Upper lobe of left lung (tissue), 6 donors: ENCODE results near the gene PWWP2A. TPM values are rescaled to one million over a fixed set of nuclear protein-coding genes. Genes with fewer than 3 reads are reported as not detected.

Source experiments
- ATAC-seq, 2 donors: fragments of 200-7000 bp; cut with Tn5 transposase; one replicate each; pipeline ENCODE4 v1.9.1; 2022; ENCODE audit warnings: mild to moderate bottlenecking in 2 of 2, moderate library complexity in 2 of 2; ENCODE audit not compliant: low FRiP score in 2 of 2
- DNase-seq, 2 donors: peaks; one replicate each; pipeline ENCODE4 v3.0.0-alpha.2; 2019 to 2020
- H3K27ac ChIP-seq, 4 donors: fragments of 200-600 bp; sonication (generic); one replicate each; pipeline ENCODE4 v1.5.1; 2016 to 2019
- H3K27me3 ChIP-seq, 4 donors: fragments of 200-600 bp; sonication (generic); one replicate each; pipeline ENCODE4 v1.5.1; 2017 to 2019
- H3K36me3 ChIP-seq, 4 donors: fragments of 200-600 bp; sonication (generic); one replicate each; pipeline ENCODE4 v1.5.1; 2016 to 2019
- H3K4me1 ChIP-seq, 4 donors: fragments of 200-600 bp; sonication (generic); one replicate each; pipeline ENCODE4 v1.5.1; 2018 to 2019
- H3K4me3 ChIP-seq, 4 donors: fragments of 200-600 bp; sonication (generic); one replicate each; pipeline ENCODE4 v1.5.1; 2017 to 2019; ENCODE audit warnings: mild to moderate bottlenecking in 2 of 4, moderate library complexity in 1 of 4
- H3K9me3 ChIP-seq, 4 donors: fragments of 200-600 bp; sonication (generic); one replicate each; pipeline ENCODE4 v1.5.1; 2018 to 2019
- EP300 ChIP-seq, 4 donors: sonication (generic); formaldehyde crosslinking; IDR thresholded peaks; one replicate each; pipeline ENCODE4 v1.5.1; 2017; ENCODE audit warnings: antibody characterized with exemption in 4 of 4, control low read depth in 2 of 4
- POLR2A ChIP-seq, 4 donors: fragments of 450-650 bp; IDR thresholded peaks; one replicate each; pipeline ENCODE4 v1.5.1; 2016 to 2017; ENCODE audit warnings: antibody characterized with exemption in 4 of 4, mild to moderate bottlenecking in 2 of 4
- POLR2AphosphoS5 ChIP-seq, 2 donors: sonication (generic); formaldehyde crosslinking; IDR thresholded peaks; one replicate each; pipeline ENCODE4 v1.5.1; 2017; ENCODE audit warnings: antibody characterized with exemption in 2 of 2
- WGBS, 2 donors: methylation state at CpG; one replicate each; pipeline ENCODE4 v1.1.5; 2017 to 2018; 5-methylcytosine and 5-hydroxymethylcytosine counted together
- total RNA-seq, 6 donors: library from RNA; depleted of rRNA in 4 of 6; stranded (reverse); fragments of >200 nt in 4 of 6; gene quantifications; one replicate each; pipeline versions ENCODE4 v1.1.0 to v1.2.1, GENCODE V29; 2016 to 2021
- TF ChIP-seq, protein P1 (sequence below), 6 experiments: fragments of 450-650 bp in 4 of 6; fragments of 200-600 bp in 2 of 6; sonication (generic) in 2 of 6; IDR thresholded peaks; one replicate each; pipeline ENCODE4 v1.5.1; 2016 to 2019; ENCODE audit warnings: antibody characterized with exemption in 6 of 6
- donor health status: DM: no; HTN: no; CAD: no; lungs with moderate emphysema.
- donor health status: DM: no; HTN: yes; CAD: no; lungs with severe emphysema.

The PWWP2A gene
- 10 to 100 TPM; 19.6 to 46.1 (median 33.8) TPM for total RNA-seq

- peak within 1 kb of the TSS; percentile 66 to 99 (median 81) for H3K4me3 ChIP-seq
- H3K27ac ChIP-seq, result peak within 1 kb of the TSS; percentile 89 to 100 (median 96)
- peaks cover 10 to 20% (median 12%) of the 10 kb centered on the region in 4 donors for H3K4me1 ChIP-seq
- ATAC-seq (peak; percentile 97 to 100), DNase-seq (peak; percentile 97 to 98)
- H3K27me3 ChIP-seq, result no peaks in the 10 kb centered on the region
- TF ChIP-seq EP300 (IDR thresholded peaks at IDR 0.05), result no peak
- peak; percentile 29 to 90 (median 80) for TF ChIP-seq POLR2A (IDR thresholded peaks at IDR 0.05)
- peak; percentile 80 to 92 for TF ChIP-seq POLR2AphosphoS5 (IDR thresholded peaks at IDR 0.05)
- TF ChIP-seq, protein P1, sequence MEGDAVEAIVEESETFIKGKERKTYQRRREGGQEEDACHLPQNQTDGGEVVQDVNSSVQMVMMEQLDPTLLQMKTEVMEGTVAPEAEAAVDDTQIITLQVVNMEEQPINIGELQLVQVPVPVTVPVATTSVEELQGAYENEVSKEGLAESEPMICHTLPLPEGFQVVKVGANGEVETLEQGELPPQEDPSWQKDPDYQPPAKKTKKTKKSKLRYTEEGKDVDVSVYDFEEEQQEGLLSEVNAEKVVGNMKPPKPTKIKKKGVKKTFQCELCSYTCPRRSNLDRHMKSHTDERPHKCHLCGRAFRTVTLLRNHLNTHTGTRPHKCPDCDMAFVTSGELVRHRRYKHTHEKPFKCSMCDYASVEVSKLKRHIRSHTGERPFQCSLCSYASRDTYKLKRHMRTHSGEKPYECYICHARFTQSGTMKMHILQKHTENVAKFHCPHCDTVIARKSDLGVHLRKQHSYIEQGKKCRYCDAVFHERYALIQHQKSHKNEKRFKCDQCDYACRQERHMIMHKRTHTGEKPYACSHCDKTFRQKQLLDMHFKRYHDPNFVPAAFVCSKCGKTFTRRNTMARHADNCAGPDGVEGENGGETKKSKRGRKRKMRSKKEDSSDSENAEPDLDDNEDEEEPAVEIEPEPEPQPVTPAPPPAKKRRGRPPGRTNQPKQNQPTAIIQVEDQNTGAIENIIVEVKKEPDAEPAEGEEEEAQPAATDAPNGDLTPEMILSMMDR (IDR thresholded peaks at IDR 0.05), result peak in 3 of 6 experiments; percentile 26 to 58 (median 36)
- 1 to 2% methylated on average over 33 to 39 of the region's 55 CpGs for WGBS, 2 donors
- H3K36me3 ChIP-seq, result peaks cover 0 to 27% (median 10%) of the 10 kb centered on the region in 4 donors
- no peaks in the 10 kb centered on the region for H3K9me3 ChIP-seq
These were observed at the start of gene PWWP2A for GRCh38 chr5:160119142-160119904. TSS of gene PWWP2A (minus strand) at chr5:160119450. CDS start at chr5:160119388, 62 bp downstream.

DNA sequence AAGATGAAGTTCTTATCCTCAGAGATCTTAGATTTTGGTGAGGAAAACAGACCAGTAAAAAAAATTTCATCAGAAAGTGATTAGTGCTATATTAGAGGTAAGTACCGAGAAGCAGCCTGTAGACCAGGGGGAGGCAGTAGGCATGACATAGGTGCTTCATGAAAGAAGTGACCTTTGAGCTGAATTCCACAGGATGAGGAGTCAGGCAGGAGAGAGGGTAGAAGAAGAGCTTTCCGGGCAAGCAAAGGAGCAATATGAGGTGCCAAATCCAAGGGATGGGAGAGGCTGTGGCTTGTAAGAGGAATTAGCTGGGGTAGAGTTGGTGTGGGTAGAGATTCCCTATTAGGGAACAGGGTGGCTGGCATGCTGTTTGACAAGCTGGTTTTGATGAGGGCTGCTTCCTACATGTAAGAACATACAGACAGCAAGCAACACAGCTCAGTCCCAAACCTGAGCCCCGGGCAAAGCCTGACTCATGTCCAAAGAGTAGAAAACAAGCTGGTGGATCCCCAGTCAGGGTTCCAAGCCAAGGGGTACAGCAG is 48.4 kb upstream of the PWWP2A start:
- DNase-seq (no peak), ATAC-seq (no peak)
- no peaks in the 10 kb centered on the region for H3K9me3 ChIP-seq
- no peak overlapping the region for H3K27ac ChIP-seq
- peaks cover 16 to 22% (median 20%) of the 10 kb centered on the region in 4 donors for H3K4me1 ChIP-seq
- no peaks in the 10 kb centered on the region for H3K27me3 ChIP-seq
- H3K4me3 ChIP-seq, result no peak overlapping the region
- no peak for TF ChIP-seq POLR2A (IDR thresholded peaks at IDR 0.05)
- TF ChIP-seq EP300 (IDR thresholded peaks at IDR 0.05), result no peak
- TF ChIP-seq POLR2AphosphoS5 (IDR thresholded peaks at IDR 0.05), result no peak
- WGBS, 2 donors, result 87 to 95% methylated on average over 3 of the region's 3 CpGs
- H3K36me3 ChIP-seq, result no peaks in the 10 kb centered on the region

GRCh38 chr5:160166973-160167623 is 47.8 kb upstream of the PWWP2A start:
- ATAC-seq (no peak), DNase-seq (no peak)
- 69 to 70% methylated on average over 10 of the region's 10 CpGs for WGBS, 2 donors
- H3K4me3 ChIP-seq, result no peak overlapping the region
- no peaks in the 10 kb centered on the region for H3K27me3 ChIP-seq
- H3K36me3 ChIP-seq, result no peaks in the 10 kb centered on the region
- H3K9me3 ChIP-seq, result no peaks in the 10 kb centered on the region
- TF ChIP-seq EP300 (IDR thresholded peaks at IDR 0.05), result no peak
- TF ChIP-seq POLR2A (IDR thresholded peaks at IDR 0.05), result no peak
- no peak for TF ChIP-seq POLR2AphosphoS5 (IDR thresholded peaks at IDR 0.05)
- TF ChIP-seq, protein P1 (IDR thresholded peaks at IDR 0.05), result no peak
- H3K4me1 ChIP-seq, result peaks cover 16 to 22% (median 20%) of the 10 kb centered on the region in 4 donors
- H3K27ac ChIP-seq, result no peak overlapping the region

- Histone ChIP-seq H3K4me3 (no peak overlapping the region), H3K36me3 (no peaks in the 10 kb centered on the region), H3K27me3 (no peaks in the 10 kb centered on the region), H3K27ac (peak overlapping the region; percentile 70 to 79 (median 75)), H3K4me1 (peaks cover 16 to 22% (median 20%) of the 10 kb centered on the region in 4 donors), H3K9me3 (no peaks in the 10 kb centered on the region)
- TF ChIP-seq EP300 (IDR thresholded peaks at IDR 0.05), result no peak
- TF ChIP-seq, protein P1 (IDR thresholded peaks at IDR 0.05), result no peak
- no peak for TF ChIP-seq POLR2A (IDR thresholded peaks at IDR 0.05)
- TF ChIP-seq POLR2AphosphoS5 (IDR thresholded peaks at IDR 0.05), result no peak
- ATAC-seq (no peak), DNase-seq (no peak)
- WGBS, 2 donors, result 63 to 69% methylated on average over 5 of the region's 5 CpGs
These were observed 47.1 kb upstream of the PWWP2A start for GRCh38 chr5:160166069-160166972.
